ENCODE measurements around the gene PSMD9. TPM values are rescaled to one million over a fixed set of nuclear protein-coding genes. Genes with fewer than 3 reads are reported as not detected.
"Not testable (repeated sequence)": the region's sequence is repeated elsewhere in the genome, so short reads cannot be mapped to it uniquely, and the experiment has no call there.

The PSMD9 gene
- total RNA-seq, 1 experiment from 2014 or later, result 39.9 TPM

- no peak overlapping the region for H4K91ac ChIP-seq (ENCODE audit: insufficient read length, low read depth, low read length)
- H2BK15ac ChIP-seq (ENCODE audit: low read depth, low read length), result no peak overlapping the region
- peaks cover 35% of the 10 kb centered on the region for H3K27me3 Mint-ChIP-seq (ENCODE audit: low read depth)
- no peak overlapping the region for H2BK5ac ChIP-seq (ENCODE audit: insufficient read length, low read length)
- no peak overlapping the region for H2BK20ac ChIP-seq (ENCODE audit: low read depth, low read length, poor library complexity, severe bottlenecking)
- H3K27ac Mint-ChIP-seq, result peak overlapping the region in 2 of 3 experiments; percentile 99 to 100; a peak in 4 of 7 replicates
- H3K4ac ChIP-seq (ENCODE audit: low read depth, low read length), result no peak overlapping the region
- no peak overlapping the region for H3K23ac ChIP-seq (ENCODE audit: insufficient read length, low read depth, low read length)
- no peak for DNase-seq
- H3K9me3 ChIP-seq (ENCODE audit: control insufficient read depth, low read depth, low read length), result no peaks in the 10 kb centered on the region
- H2AK5ac ChIP-seq (ENCODE audit: insufficient read length, low read length), result no peak overlapping the region
- no peaks in the 10 kb centered on the region for H3K79me2 ChIP-seq (ENCODE audit: insufficient read depth, low read length)
- H3T11ph ChIP-seq (ENCODE audit: low read length), result no peak overlapping the region
- WGBS (ENCODE audit: extremely low coverage, insufficient read length, low lambda C conversion rate), result no CpG with 5 or more reads among the region's 7 CpGs
- H3K4me3 Mint-ChIP-seq, result peak overlapping the region; percentile 92 to 96
- peaks cover 16 to 17% of the 10 kb centered on the region in 2 experiments for H3K4me1 Mint-ChIP-seq
- no peaks in the 10 kb centered on the region for H3K79me1 ChIP-seq (ENCODE audit: insufficient read depth, low read depth, low read length, poor library complexity, severe bottlenecking)
- H3K27ac ChIP-seq (ENCODE audit: insufficient read length, low read depth, low read length), result no peak overlapping the region
- H4K8ac ChIP-seq (replicated peaks; ENCODE audit: insufficient read length, low read depth, low read length), result no peak overlapping the region
- no peak overlapping the region for H2BK120ac ChIP-seq (ENCODE audit: low read depth, low read length, poor library complexity, severe bottlenecking)
- H3K36me3 Mint-ChIP-seq (ENCODE audit: insufficient read depth in 1 of 3, low read depth in 3 of 3), result peaks cover 2 to 18% (median 10%) of the 10 kb centered on the region in 3 experiments; a peak in 5 of 7 replicates
- H2BK12ac ChIP-seq (ENCODE audit: insufficient read length, low read depth, low read length), result no peak overlapping the region
- no peak overlapping the region for H3K9ac ChIP-seq (ENCODE audit: extremely low read depth, insufficient read length, low read length)
- TF ChIP-seq CTCF (conservative IDR thresholded peaks at IDR 0.05), result no peak
- H4K20me1 ChIP-seq (ENCODE audit: control insufficient read depth, insufficient read depth, insufficient read length), result no peaks in the 10 kb centered on the region
- H3K23me2 ChIP-seq (ENCODE audit: insufficient read length, low read depth, low read length, poor library complexity, severe bottlenecking), result peaks cover 3% of the 10 kb centered on the region
- H3K4me2 ChIP-seq (ENCODE audit: insufficient read depth, insufficient read length, low read length), result peak overlapping the region; percentile 80
- no peaks in the 10 kb centered on the region for H3K4me1 ChIP-seq (ENCODE audit: insufficient read depth, low read length)
- no peak overlapping the region for H3K18ac ChIP-seq (ENCODE audit: insufficient read length, low read depth, low read length)
- H3K9me3 Mint-ChIP-seq, result no peaks in the 10 kb centered on the region; a peak in 1 of 5 replicates
- no peak overlapping the region for H3K14ac ChIP-seq (ENCODE audit: insufficient read depth, low read length)
- no peaks in the 10 kb centered on the region; the same call in 1 of the 2 replicates for H3K27me3 ChIP-seq (ENCODE audit: insufficient read depth, low read length)
- H2AFZ ChIP-seq (ENCODE audit: low read length), result no peak overlapping the region
- H3K56ac ChIP-seq (ENCODE audit: insufficient read length, low read depth, low read length), result no peak overlapping the region
- H4K5ac ChIP-seq (ENCODE audit: insufficient read length, low read depth, low read length), result no peak overlapping the region
These were observed 659 bp downstream of the PSMD9 start for GRCh38 chr12:121889274-121889624.

DNA sequence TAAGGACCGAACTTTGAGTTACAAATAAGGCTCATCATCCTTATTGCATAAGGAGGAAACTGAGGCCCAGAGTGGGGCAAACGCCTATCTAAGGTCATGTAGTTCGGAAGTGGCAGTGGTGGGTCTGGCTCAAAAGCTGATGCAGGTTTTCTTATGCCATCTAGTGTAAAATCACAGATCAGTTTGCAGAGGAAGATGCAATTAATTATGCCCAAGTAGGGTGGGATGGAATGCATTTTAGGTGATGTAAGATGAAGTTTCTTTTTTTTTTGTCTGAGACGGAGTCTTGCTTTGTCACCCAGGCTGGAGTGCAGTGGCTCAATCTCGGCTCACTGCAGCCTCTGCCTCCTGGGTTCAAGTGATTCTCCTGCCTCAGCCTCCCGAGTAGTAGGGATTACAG, 1.1 kb downstream of the PSMD9 start:
- not testable (repeated sequence) for H3K23ac ChIP-seq (ENCODE audit: insufficient read length, low read depth, low read length); H4K20me1 ChIP-seq (ENCODE audit: control insufficient read depth, insufficient read depth, insufficient read length); H3K14ac ChIP-seq (ENCODE audit: insufficient read depth, low read length); H3T11ph ChIP-seq (ENCODE audit: low read length); H3K27me3 ChIP-seq (ENCODE audit: insufficient read depth, low read length); H2BK12ac ChIP-seq (ENCODE audit: insufficient read length, low read depth, low read length); H4K8ac ChIP-seq (replicated peaks; ENCODE audit: insufficient read length, low read depth, low read length); H4K5ac ChIP-seq (ENCODE audit: insufficient read length, low read depth, low read length); H3K27ac ChIP-seq (ENCODE audit: insufficient read length, low read depth, low read length); H2AFZ ChIP-seq (ENCODE audit: low read length); H3K9ac ChIP-seq (ENCODE audit: extremely low read depth, insufficient read length, low read length); H3K79me2 ChIP-seq (ENCODE audit: insufficient read depth, low read length); H3K56ac ChIP-seq (ENCODE audit: insufficient read length, low read depth, low read length); H3K79me1 ChIP-seq (ENCODE audit: insufficient read depth, low read depth, low read length, poor library complexity, severe bottlenecking); H2BK20ac ChIP-seq (ENCODE audit: low read depth, low read length, poor library complexity, severe bottlenecking); H3K9me3 Mint-ChIP-seq; H2BK120ac ChIP-seq (ENCODE audit: low read depth, low read length, poor library complexity, severe bottlenecking); DNase-seq; H3K9me3 ChIP-seq (ENCODE audit: control insufficient read depth, low read depth, low read length); H3K4ac ChIP-seq (ENCODE audit: low read depth, low read length); H4K91ac ChIP-seq (ENCODE audit: insufficient read length, low read depth, low read length); H3K23me2 ChIP-seq (ENCODE audit: insufficient read length, low read depth, low read length, poor library complexity, severe bottlenecking); H2AK5ac ChIP-seq (ENCODE audit: insufficient read length, low read length); H3K27ac Mint-ChIP-seq; H2BK5ac ChIP-seq (ENCODE audit: insufficient read length, low read length); H2BK15ac ChIP-seq (ENCODE audit: low read depth, low read length); H3K4me1 ChIP-seq (ENCODE audit: insufficient read depth, low read length); H3K18ac ChIP-seq (ENCODE audit: insufficient read length, low read depth, low read length)
- peaks cover 35% of the 10 kb centered on the region for H3K27me3 Mint-ChIP-seq (ENCODE audit: low read depth)
- WGBS (ENCODE audit: extremely low coverage, insufficient read length, low lambda C conversion rate), result no CpG with 5 or more reads among the region's 6 CpGs
- peak overlapping the region; percentile 80 for H3K4me2 ChIP-seq (ENCODE audit: insufficient read depth, insufficient read length, low read length)
- H3K4me3 Mint-ChIP-seq, result peak overlapping the region; percentile 92 to 96
- peaks cover 19 to 21% of the 10 kb centered on the region in 2 experiments for H3K4me1 Mint-ChIP-seq
- peaks cover 2 to 18% (median 10%) of the 10 kb centered on the region in 3 experiments; a peak in 5 of 7 replicates for H3K36me3 Mint-ChIP-seq (ENCODE audit: insufficient read depth in 1 of 3, low read depth in 3 of 3)

Measured in H9 (cell line).